ENCODE results near the gene TBC1D9. TPM values are rescaled to one million over a fixed set of nuclear protein-coding genes. Genes with fewer than 3 reads are reported as not detected.

The TBC1D9 gene
- polyA plus RNA-seq, 1 of the 3 experiments (the other 2 are of a cell fraction): 13.5 TPM

DNA sequence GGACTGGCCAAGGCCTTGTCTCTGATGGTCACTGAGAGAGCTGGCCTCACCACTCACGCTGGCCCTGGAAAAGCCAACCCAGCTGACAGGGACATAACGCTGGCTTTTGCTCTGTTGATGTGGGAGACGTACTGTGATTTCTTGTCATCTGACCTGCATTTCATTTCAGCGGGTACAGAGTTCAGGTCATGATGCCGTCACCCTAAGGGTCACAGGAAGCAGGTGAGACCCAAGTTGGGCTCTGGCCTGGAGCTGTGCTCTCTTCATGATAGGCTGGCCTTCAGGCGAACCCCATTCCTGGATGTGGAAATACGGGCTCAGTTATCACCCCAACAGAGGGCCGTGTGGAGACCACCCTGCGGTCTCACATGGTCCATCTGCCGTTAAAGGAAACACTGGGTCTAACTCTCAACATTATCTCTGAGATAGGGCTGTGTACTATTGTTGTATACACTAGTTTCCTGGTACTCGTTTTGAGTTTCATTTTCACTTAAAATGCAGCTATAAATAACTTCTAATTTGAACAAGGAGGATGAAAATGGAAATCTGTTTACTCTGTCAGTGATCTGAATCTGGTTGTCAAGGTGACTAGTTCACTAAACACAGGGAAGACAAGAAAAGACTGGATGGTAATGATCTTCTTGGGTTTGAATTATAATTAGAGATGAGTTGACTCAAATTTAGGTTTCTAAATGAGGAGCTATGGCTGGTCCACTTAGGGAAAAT is 89.1 kb downstream of the TBC1D9 start:
- no peaks in the 10 kb centered on the region for H3K4me1 ChIP-seq (ENCODE audit: control insufficient read depth in 1 of 2, insufficient read depth in 2 of 2, low read depth in 1 of 2, low read length in 1 of 2)
- peaks cover 30 to 37% of the 10 kb centered on the region in 2 experiments for H3K36me3 ChIP-seq (replicated peaks in 1 of 2; ENCODE audit: control insufficient read depth in 1 of 2, insufficient read depth in 2 of 2, low read length in 1 of 2)
- H3K9ac ChIP-seq: no peak overlapping the region
- H2AFZ ChIP-seq (ENCODE audit: low read depth): no peak overlapping the region
- no peak overlapping the region for H3K4me2 ChIP-seq
- H3K9me3 ChIP-seq: no peaks in the 10 kb centered on the region
- no peak overlapping the region for H3K27ac ChIP-seq (ENCODE audit: low read depth in 2 of 2, low read length in 1 of 2)
- no peaks in the 10 kb centered on the region for H3K79me2 ChIP-seq (ENCODE audit: insufficient read depth)
- no peaks in the 10 kb centered on the region for H3K27me3 ChIP-seq (ENCODE audit: insufficient read depth)
- ChIA-PET CTCF (interaction anchor here (0.9 kb wide), 1 partner anchor 184 kb away, joined by 3 read pairs; no protein-coding TSS in a partner anchor), POLR2A (no interaction called here)
- 87% methylated on average over 8 of the region's 11 CpGs for WGBS (ENCODE audit: low lambda C conversion rate)
- no peaks in the 10 kb centered on the region for H3F3A ChIP-seq (replicated peaks; ENCODE audit: insufficient read depth)
- H4K20me1 ChIP-seq (ENCODE audit: insufficient read depth): no peaks in the 10 kb centered on the region
- no peaks in the 10 kb centered on the region for H3K9me2 ChIP-seq
- TF ChIP-seq NFIC (IDR thresholded peaks at IDR 0.05; ENCODE audit: borderline replicate concordance): no peak
- no peak for TF ChIP-seq GABPA (IDR thresholded peaks at IDR 0.05; ENCODE audit: low read depth)
- TF ChIP-seq CHD2 (IDR thresholded peaks at IDR 0.05; ENCODE audit: low read length, partially characterized antibody): no peak
- TF ChIP-seq SIN3A (IDR thresholded peaks at IDR 0.05; ENCODE audit: borderline replicate concordance, low read depth, low read length): no peak
- TF ChIP-seq FOXM1 (IDR thresholded peaks at IDR 0.05; ENCODE audit: low read depth): no peak
- TF ChIP-seq SMC3 (IDR thresholded peaks at IDR 0.05; ENCODE audit: low read depth, low read length): no peak
- TF ChIP-seq EZH2phosphoT487 (IDR thresholded peaks at IDR 0.05; ENCODE audit: borderline replicate concordance, low read depth): no peak
- TF ChIP-seq, protein P1, sequence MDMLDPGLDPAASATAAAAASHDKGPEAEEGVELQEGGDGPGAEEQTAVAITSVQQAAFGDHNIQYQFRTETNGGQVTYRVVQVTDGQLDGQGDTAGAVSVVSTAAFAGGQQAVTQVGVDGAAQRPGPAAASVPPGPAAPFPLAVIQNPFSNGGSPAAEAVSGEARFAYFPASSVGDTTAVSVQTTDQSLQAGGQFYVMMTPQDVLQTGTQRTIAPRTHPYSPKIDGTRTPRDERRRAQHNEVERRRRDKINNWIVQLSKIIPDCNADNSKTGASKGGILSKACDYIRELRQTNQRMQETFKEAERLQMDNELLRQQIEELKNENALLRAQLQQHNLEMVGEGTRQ (IDR thresholded peaks at IDR 0.05; ENCODE audit: borderline replicate concordance, low read depth, low read length): no peak
- TF ChIP-seq, protein P2, sequence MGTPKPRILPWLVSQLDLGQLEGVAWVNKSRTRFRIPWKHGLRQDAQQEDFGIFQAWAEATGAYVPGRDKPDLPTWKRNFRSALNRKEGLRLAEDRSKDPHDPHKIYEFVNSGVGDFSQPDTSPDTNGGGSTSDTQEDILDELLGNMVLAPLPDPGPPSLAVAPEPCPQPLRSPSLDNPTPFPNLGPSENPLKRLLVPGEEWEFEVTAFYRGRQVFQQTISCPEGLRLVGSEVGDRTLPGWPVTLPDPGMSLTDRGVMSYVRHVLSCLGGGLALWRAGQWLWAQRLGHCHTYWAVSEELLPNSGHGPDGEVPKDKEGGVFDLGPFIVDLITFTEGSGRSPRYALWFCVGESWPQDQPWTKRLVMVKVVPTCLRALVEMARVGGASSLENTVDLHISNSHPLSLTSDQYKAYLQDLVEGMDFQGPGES (IDR thresholded peaks at IDR 0.05; ENCODE audit: low read depth, low read length): no peak
- TF ChIP-seq, protein P3, sequence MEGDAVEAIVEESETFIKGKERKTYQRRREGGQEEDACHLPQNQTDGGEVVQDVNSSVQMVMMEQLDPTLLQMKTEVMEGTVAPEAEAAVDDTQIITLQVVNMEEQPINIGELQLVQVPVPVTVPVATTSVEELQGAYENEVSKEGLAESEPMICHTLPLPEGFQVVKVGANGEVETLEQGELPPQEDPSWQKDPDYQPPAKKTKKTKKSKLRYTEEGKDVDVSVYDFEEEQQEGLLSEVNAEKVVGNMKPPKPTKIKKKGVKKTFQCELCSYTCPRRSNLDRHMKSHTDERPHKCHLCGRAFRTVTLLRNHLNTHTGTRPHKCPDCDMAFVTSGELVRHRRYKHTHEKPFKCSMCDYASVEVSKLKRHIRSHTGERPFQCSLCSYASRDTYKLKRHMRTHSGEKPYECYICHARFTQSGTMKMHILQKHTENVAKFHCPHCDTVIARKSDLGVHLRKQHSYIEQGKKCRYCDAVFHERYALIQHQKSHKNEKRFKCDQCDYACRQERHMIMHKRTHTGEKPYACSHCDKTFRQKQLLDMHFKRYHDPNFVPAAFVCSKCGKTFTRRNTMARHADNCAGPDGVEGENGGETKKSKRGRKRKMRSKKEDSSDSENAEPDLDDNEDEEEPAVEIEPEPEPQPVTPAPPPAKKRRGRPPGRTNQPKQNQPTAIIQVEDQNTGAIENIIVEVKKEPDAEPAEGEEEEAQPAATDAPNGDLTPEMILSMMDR (IDR thresholded peaks at IDR 0.05): no peak
- no peak for TF ChIP-seq NRF1 (IDR thresholded peaks at IDR 0.05; ENCODE audit: low read depth, low read length)
- TF ChIP-seq TEAD4 (IDR thresholded peaks at IDR 0.05; ENCODE audit: borderline replicate concordance, insufficient read depth): no peak
- TF ChIP-seq, protein P4, sequence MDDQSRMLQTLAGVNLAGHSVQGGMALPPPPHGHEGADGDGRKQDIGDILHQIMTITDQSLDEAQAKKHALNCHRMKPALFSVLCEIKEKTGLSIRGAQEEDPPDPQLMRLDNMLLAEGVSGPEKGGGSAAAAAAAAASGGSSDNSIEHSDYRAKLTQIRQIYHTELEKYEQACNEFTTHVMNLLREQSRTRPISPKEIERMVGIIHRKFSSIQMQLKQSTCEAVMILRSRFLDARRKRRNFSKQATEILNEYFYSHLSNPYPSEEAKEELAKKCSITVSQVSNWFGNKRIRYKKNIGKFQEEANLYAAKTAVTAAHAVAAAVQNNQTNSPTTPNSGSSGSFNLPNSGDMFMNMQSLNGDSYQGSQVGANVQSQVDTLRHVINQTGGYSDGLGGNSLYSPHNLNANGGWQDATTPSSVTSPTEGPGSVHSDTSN (IDR thresholded peaks at IDR 0.05): no peak
- H3K4me3 ChIP-seq (ENCODE audit: low read depth in 2 of 2, low read length in 1 of 2): no peak overlapping the region
- DNase-seq: no peak

All from SK-N-SH (cell line).